Measurements from ENCODE around the gene OTOG.
A peak's percentile ranks its signal among the peaks of the same experiment; 100 is the strongest.

OTOG gene

GRCh38 chr11:17588166-17588565 is 41.1 kb downstream of the OTOG start:
- peak; percentile 28 for DNase-seq (ENCODE audit: low spot score)

GRCh38 chr11:17588721-17589120 is 41.7 kb downstream of the OTOG start:
- peak; percentile 18 for DNase-seq (ENCODE audit: low spot score)

GRCh38 chr11:17590463-17590862 is 43.4 kb downstream of the OTOG start:
- DNase-seq (ENCODE audit: low spot score), result peak; percentile 28

- DNase-seq (ENCODE audit: low spot score), result peak; percentile 25
Measured at GRCh38 chr11:17591293-17591692, 44.2 kb downstream of the OTOG start.

GRCh38 chr11:17593466-17594245 is 46.6 kb downstream of the OTOG start:
- peak; percentile 46 for DNase-seq (ENCODE audit: low spot score)

- peak; percentile 37 for DNase-seq (ENCODE audit: low spot score)
Measured at GRCh38 chr11:17594686-17595192, 47.7 kb downstream of the OTOG start.

- DNase-seq (ENCODE audit: low spot score), result peak; percentile 49
Measured at GRCh38 chr11:17595526-17596309, 48.7 kb downstream of the OTOG start.

- DNase-seq (ENCODE audit: low spot score), result peak; percentile 44
Measured at GRCh38 chr11:17596310-17596669, 49.2 kb downstream of the OTOG start.

GRCh38 chr11:17596711-17597110 is 49.7 kb downstream of the OTOG start:
- DNase-seq (ENCODE audit: low spot score), result peak; percentile 40

GRCh38 chr11:17597770-17598169 is 50.7 kb downstream of the OTOG start:
- peak; percentile 42 for DNase-seq (ENCODE audit: low spot score)

GRCh38 chr11:17598700-17599459 is 51.8 kb downstream of the OTOG start:
- DNase-seq (ENCODE audit: low spot score), result peak; percentile 81

GRCh38 chr11:17599460-17599925 is 52.4 kb downstream of the OTOG start:
- peak; percentile 58 for DNase-seq (ENCODE audit: low spot score)

- peak; percentile 41 for DNase-seq (ENCODE audit: low spot score)
Measured at GRCh38 chr11:17600316-17601255, 53.5 kb downstream of the OTOG start.

- no peak for DNase-seq (ENCODE audit: low spot score)
Measured at GRCh38 chr11:17601256-17601671, 54.2 kb downstream of the OTOG start.

GRCh38 chr11:17601676-17602075 is 54.6 kb downstream of the OTOG start:
- DNase-seq (ENCODE audit: low spot score), result peak; percentile 37

GRCh38 chr11:17602105-17603001 is 55.3 kb downstream of the OTOG start:
- DNase-seq (ENCODE audit: low spot score), result peak; percentile 62

GRCh38 chr11:17603056-17603825 is 56.2 kb downstream of the OTOG start:
- peak; percentile 47 for DNase-seq (ENCODE audit: low spot score)

- DNase-seq (ENCODE audit: low spot score), result peak; percentile 33
Measured at GRCh38 chr11:17604201-17604914, 57.3 kb downstream of the OTOG start.

- DNase-seq (ENCODE audit: low spot score), result peak; percentile 53
Measured at GRCh38 chr11:17604915-17605233, 57.8 kb downstream of the OTOG start.
